HG03354 (cell line): ENCODE results near the gene HCRTR2.

Experiments
- ATAC-seq: cut with Tn5 transposase; IDR thresholded peaks from one replicate; pipeline ENCODE4 v1.9.1; 2021; ENCODE audit warnings: mild to moderate bottlenecking; ENCODE audit not compliant: unreplicated experiment, poor library complexity, severe bottlenecking

Gene HCRTR2

DNA sequence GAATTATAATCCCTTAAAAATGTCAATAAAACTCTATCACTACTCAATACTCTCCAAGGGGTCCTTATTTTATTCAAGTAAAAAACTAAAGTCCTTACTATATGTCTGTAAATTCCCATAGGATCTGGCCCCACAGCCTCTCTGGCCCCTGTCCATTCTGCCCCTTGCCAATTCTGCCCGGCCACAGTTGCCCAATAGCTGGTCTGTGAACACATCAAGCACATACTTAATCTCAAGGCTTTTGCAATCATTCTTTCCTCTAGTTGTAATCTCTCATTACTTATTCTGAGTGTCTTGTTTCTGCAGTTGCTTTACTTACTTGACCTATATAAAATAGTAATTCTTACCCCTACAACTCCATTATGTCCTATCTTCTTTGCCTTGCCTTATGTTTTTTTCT lies 130.4 kb downstream of the HCRTR2 start:
- ATAC-seq, result no peak

DNA sequence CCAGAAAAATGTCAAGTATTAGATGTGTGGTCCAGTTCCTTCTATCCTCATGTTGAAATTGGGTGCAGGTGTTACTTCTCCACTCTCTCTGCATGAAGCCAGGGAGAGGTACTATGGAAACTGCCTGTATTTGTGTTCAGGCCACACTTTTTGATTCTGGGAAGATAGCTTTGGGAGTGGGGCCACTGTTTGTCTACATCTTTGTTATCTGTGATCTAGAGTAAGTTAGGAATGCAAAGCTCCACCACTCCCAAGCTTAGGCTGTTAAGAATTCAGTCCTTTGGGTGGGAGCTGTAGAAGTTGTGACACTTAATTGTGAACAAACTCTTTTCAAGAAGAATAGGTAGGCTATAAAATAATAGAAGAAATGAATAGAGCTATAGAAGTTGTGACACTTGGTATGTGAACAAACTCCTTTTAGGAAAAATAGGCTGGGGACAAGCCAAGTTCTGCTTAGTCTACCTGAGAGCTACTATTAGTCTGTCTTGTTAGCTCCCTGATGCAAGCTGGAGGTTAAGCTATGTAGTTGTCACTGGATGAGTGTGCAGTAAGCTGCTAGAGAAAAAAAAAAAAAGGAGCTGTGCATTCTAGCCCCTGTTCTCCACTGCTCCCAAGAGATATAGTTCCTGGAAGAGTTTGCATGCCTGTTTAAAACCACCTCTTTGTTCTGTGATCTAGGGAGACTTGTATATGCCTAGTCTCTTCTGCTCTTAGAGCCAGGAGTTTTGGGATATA lies 145.8 kb downstream of the HCRTR2 start:
- no peak for ATAC-seq

DNA sequence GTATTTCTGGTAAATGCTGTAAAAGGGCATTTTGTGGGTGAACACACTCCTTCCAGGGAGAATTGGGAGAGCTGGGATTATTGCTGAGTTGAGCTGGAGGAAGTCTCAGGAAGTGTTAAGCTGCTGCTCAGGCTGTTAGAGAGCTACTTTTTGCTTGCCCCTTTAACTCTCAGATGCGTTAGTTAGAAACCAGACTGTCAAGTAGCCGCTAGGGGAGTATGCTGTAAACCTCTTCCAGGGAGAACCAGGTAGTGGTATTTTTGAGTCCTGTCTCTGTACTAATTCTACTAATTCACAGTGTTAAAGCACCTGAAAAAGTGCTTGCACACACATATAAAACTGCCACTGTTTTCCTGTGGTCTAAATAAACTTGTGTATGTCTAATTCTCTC lies 146.4 kb downstream of the HCRTR2 start:
- ATAC-seq, result no peak

DNA sequence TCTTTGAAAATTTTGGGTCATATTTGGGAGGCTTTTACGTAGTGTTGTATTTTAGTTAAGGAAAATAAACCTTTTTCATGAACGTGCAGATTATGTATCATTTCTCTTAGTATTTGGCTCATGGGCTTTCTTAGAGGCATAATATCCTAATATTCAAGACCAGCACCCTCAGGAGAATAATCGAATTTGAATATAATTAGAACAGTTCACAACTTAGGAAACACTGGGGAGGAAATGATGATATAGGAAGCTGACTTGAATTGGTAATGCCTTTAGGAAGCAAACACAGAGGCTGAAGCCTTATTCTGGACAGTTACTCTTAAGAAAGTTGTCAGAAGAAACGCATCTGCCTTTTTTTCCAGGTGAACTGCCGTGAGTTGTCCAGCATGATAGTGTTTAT lies 152.9 kb downstream of the HCRTR2 start, which contains the start of gene GFRAL:
TSS of gene GFRAL (plus strand) at position 301 of the 400 bp plus-strand sequence. CDS start at position 387, 86 bp downstream.
- no peak for ATAC-seq
